GM18907 (cell line): ENCODE results near the gene ZNF300.
"Not testable (repeated sequence)": the region's sequence is repeated elsewhere in the genome, so short reads cannot be mapped to it uniquely, and the experiment has no call there.

Experiments used
- ATAC-seq: cut with Tn5 transposase; IDR thresholded peaks from one replicate; pipeline ENCODE4 v1.9.1; 2021; ENCODE audit warnings: mild to moderate bottlenecking, moderate library complexity; ENCODE audit not compliant: unreplicated experiment

Gene ZNF300

GRCh38 chr5:150904479-150905311, at the start of gene ZNF300:
Gene ZNF300, minus strand, starts transcription at chr5:150904980. Its CDS starts 1,825 bp downstream, at chr5:150903155.
- no peak for ATAC-seq

GRCh38 chr5:150948539-150948938, 43.8 kb upstream of the ZNF300 start:
- no peak for ATAC-seq

GRCh38 chr5:150946351-150946905, 41.6 kb upstream of the ZNF300 start:
- no peak for ATAC-seq

- no peak for ATAC-seq
Observed at GRCh38 chr5:150945947-150946346, 41.2 kb upstream of the ZNF300 start.

GRCh38 chr5:150945486-150945885, 40.7 kb upstream of the ZNF300 start:
- ATAC-seq: no peak

- no peak for ATAC-seq
Observed at GRCh38 chr5:150931368-150931965, 26.7 kb upstream of the ZNF300 start.

- no peak for ATAC-seq
Observed at GRCh38 chr5:150918613-150919012, 13.8 kb upstream of the ZNF300 start.

GRCh38 chr5:150912312-150912814, 7.6 kb upstream of the ZNF300 start:
- ATAC-seq: no peak

- no peak for ATAC-seq
Observed at GRCh38 chr5:150905312-150905683, 518 bp upstream of the ZNF300 start.

- ATAC-seq: no peak
Observed at GRCh38 chr5:150901446-150901845, 3.3 kb downstream of the ZNF300 start.

- no peak for ATAC-seq
Observed at GRCh38 chr5:150895431-150896428, 9.1 kb downstream of the ZNF300 start.

GRCh38 chr5:150879358-150879757, 25.4 kb downstream of the ZNF300 start:
- ATAC-seq: no peak

- no peak for ATAC-seq
Observed at GRCh38 chr5:150862070-150862469, 42.7 kb downstream of the ZNF300 start.

GRCh38 chr5:150860246-150860821, 44.4 kb downstream of the ZNF300 start:
- ATAC-seq: no peak

- ATAC-seq: not testable (repeated sequence)
Observed at GRCh38 chr5:150856700-150857099, 48.1 kb downstream of the ZNF300 start.

- ATAC-seq: no peak
Observed at GRCh38 chr5:150853561-150853960, 51.2 kb downstream of the ZNF300 start.

GRCh38 chr5:150851039-150851438, 53.7 kb downstream of the ZNF300 start:
- ATAC-seq: no peak

GRCh38 chr5:150848271-150848670, 56.5 kb downstream of the ZNF300 start:
- ATAC-seq: no peak

- ATAC-seq: no peak
Observed at GRCh38 chr5:150847334-150847695, 57.5 kb downstream of the ZNF300 start.

GRCh38 chr5:150846654-150847333, 58.0 kb downstream of the ZNF300 start:
- ATAC-seq: peak; percentile 93
